Peyer's patch (tissue), 4 donors: ENCODE results near the gene ZCWPW2. TPM values are rescaled to one million over a fixed set of nuclear protein-coding genes. Genes with fewer than 3 reads are reported as not detected.
A peak's percentile ranks its signal among the peaks of the same experiment; 100 is the strongest.

Experiments
- DNase-seq, 3 donors: peaks; one replicate each; pipeline ENCODE4 v3.0.0-alpha.2; 2017 to 2019
- H3K27ac ChIP-seq, 4 donors: fragments of 200-600 bp; sonication (generic); one replicate each; pipeline ENCODE4 v1.5.1; 2016 to 2019
- H3K27me3 ChIP-seq, 2 donors: fragments of 200-600 bp; sonication (generic); one replicate each; pipeline ENCODE4 v1.5.1; 2019
- H3K36me3 ChIP-seq, 3 donors: fragments of 200-600 bp; sonication (generic); one replicate each; pipeline ENCODE4 v1.5.1; 2016 to 2019
- H3K4me1 ChIP-seq, 4 donors: fragments of 200-600 bp; sonication (generic); one replicate each; pipeline ENCODE4 v1.5.1; 2016 to 2019
- H3K4me3 ChIP-seq, 4 donors: fragments of 200-600 bp; sonication (generic); 1 replicate in 3 of 4; 2 replicates in 1 of 4; pipeline ENCODE4 v1.5.1; 2016 to 2019; ENCODE audit warnings: mild to moderate bottlenecking in 1 of 4
- H3K9me3 ChIP-seq, 4 donors: fragments of 200-600 bp; sonication (generic); one replicate each; pipeline ENCODE4 v1.5.1; 2016 to 2019; ENCODE audit warnings: mild to moderate bottlenecking in 1 of 4
- CTCF ChIP-seq, 6 experiments: fragments of 450-650 bp in 4 of 6; fragments of 200-600 bp in 2 of 6; sonication (generic) in 1 of 6; IDR thresholded peaks; one replicate each; pipeline ENCODE4 v1.5.1; 2017 to 2019; ENCODE audit warnings: antibody characterized with exemption in 6 of 6, mild to moderate bottlenecking in 3 of 6, moderate library complexity in 1 of 6
- POLR2A ChIP-seq, 2 donors: fragments of 450-650 bp; IDR thresholded peaks; one replicate each; pipeline ENCODE4 v1.5.1; 2017; ENCODE audit warnings: antibody characterized with exemption in 2 of 2, mild to moderate bottlenecking in 2 of 2, moderate library complexity in 2 of 2
- total RNA-seq, 4 donors: library from RNA; depleted of rRNA; stranded (reverse); fragments of >200 nt; gene quantifications; one replicate each; pipeline ENCODE4 v1.1.0, GENCODE V29; 2016

Gene ZCWPW2
- total RNA-seq, 4 donors from 2014 or later = not detected

- no peaks in the 10 kb centered on the region for H3K36me3 ChIP-seq
- TF ChIP-seq POLR2A (IDR thresholded peaks at IDR 0.05) = no peak
- TF ChIP-seq CTCF (IDR thresholded peaks at IDR 0.05) = no peak
- no peaks in the 10 kb centered on the region for H3K4me1 ChIP-seq
- no peak for DNase-seq
- H3K27ac ChIP-seq = no peak overlapping the region
- no peak overlapping the region for H3K4me3 ChIP-seq
- no peaks in the 10 kb centered on the region for H3K27me3 ChIP-seq
- H3K9me3 ChIP-seq = no peaks in the 10 kb centered on the region
Measured at GRCh38 chr3:28462866-28463265, 114.3 kb downstream of the ZCWPW2 start.

GRCh38 chr3:28467414-28467813 lies 118.9 kb downstream of the ZCWPW2 start:
- Histone ChIP-seq H3K4me3 (no peak overlapping the region), H3K9me3 (no peaks in the 10 kb centered on the region), H3K4me1 (no peaks in the 10 kb centered on the region), H3K36me3 (no peaks in the 10 kb centered on the region), H3K27ac (no peak overlapping the region), H3K27me3 (no peaks in the 10 kb centered on the region)
- no peak for DNase-seq
- TF ChIP-seq POLR2A (IDR thresholded peaks at IDR 0.05) (no peak), CTCF (IDR thresholded peaks at IDR 0.05) (no peak)

- no peaks in the 10 kb centered on the region for H3K27me3 ChIP-seq
- DNase-seq = no peak
- no peaks in the 10 kb centered on the region for H3K36me3 ChIP-seq
- H3K4me1 ChIP-seq = no peaks in the 10 kb centered on the region
- no peak overlapping the region for H3K4me3 ChIP-seq
- H3K27ac ChIP-seq = no peak overlapping the region
- TF ChIP-seq CTCF (IDR thresholded peaks at IDR 0.05) (peak in 5 of 6 experiments; percentile 29 to 44 (median 37)), POLR2A (IDR thresholded peaks at IDR 0.05) (no peak)
- H3K9me3 ChIP-seq = no peaks in the 10 kb centered on the region
Measured at GRCh38 chr3:28476194-28476593, 127.7 kb downstream of the ZCWPW2 start.

- Histone ChIP-seq H3K36me3 (no peaks in the 10 kb centered on the region), H3K9me3 (no peaks in the 10 kb centered on the region), H3K27ac (no peak overlapping the region), H3K27me3 (no peaks in the 10 kb centered on the region), H3K4me3 (no peak overlapping the region), H3K4me1 (no peaks in the 10 kb centered on the region)
- TF ChIP-seq CTCF (IDR thresholded peaks at IDR 0.05) (no peak), POLR2A (IDR thresholded peaks at IDR 0.05) (no peak)
- DNase-seq = no peak
Measured at GRCh38 chr3:28476764-28477163, 128.2 kb downstream of the ZCWPW2 start.

- no peaks in the 10 kb centered on the region for H3K27me3 ChIP-seq
- TF ChIP-seq POLR2A (IDR thresholded peaks at IDR 0.05) (no peak), CTCF (IDR thresholded peaks at IDR 0.05) (no peak)
- no peaks in the 10 kb centered on the region for H3K36me3 ChIP-seq
- no peak for DNase-seq
- H3K9me3 ChIP-seq = no peaks in the 10 kb centered on the region
- no peaks in the 10 kb centered on the region for H3K4me1 ChIP-seq
- no peak overlapping the region for H3K27ac ChIP-seq
- H3K4me3 ChIP-seq = no peak overlapping the region
Measured at GRCh38 chr3:28485164-28485563, 136.6 kb downstream of the ZCWPW2 start.

GRCh38 chr3:28495301-28495700 lies 146.8 kb downstream of the ZCWPW2 start:
- no peak for DNase-seq
- Histone ChIP-seq H3K27ac (no peak overlapping the region), H3K4me3 (no peak overlapping the region), H3K27me3 (no peaks in the 10 kb centered on the region), H3K36me3 (no peaks in the 10 kb centered on the region), H3K4me1 (no peaks in the 10 kb centered on the region), H3K9me3 (no peaks in the 10 kb centered on the region)
- TF ChIP-seq POLR2A (IDR thresholded peaks at IDR 0.05) = no peak
- no peak for TF ChIP-seq CTCF (IDR thresholded peaks at IDR 0.05)
